PC-3 (cell line): ENCODE data around the gene ZFPL1. TPM values are rescaled to one million over a fixed set of nuclear protein-coding genes. Genes with fewer than 3 reads are reported as not detected.

Source experiments
- ATAC-seq: fragments of 200-7000 bp; cut with Tn5 transposase; 2 replicates; pipeline ENCODE4 v1.9.1; 2020; ENCODE audit warnings: mild to moderate bottlenecking, moderate library complexity
- BruUV-seq: library from RNA; stranded (reverse); fragments of 400-500 nt; replicated peaks from 2 replicates; lab custom pipeline; 2021; lab: Mats Ljungman, UMichigan
- CTCF ChIA-PET: fragments of 300-600 bp; sonication (Branson Sonifier 250); formaldehyde crosslinking; loops from one replicate; lab custom pipeline; 2022; ENCODE audit warnings: antibody characterized with exemption; lab: Charles Lee
- POLR2A ChIA-PET: fragments of 300-600 bp; sonication (Branson Sonifier 250); formaldehyde crosslinking; loops from one replicate; lab custom pipeline; 2022; ENCODE audit warnings: antibody characterized with exemption; ENCODE audit not compliant: unreplicated experiment; lab: Charles Lee
- DNase-seq: peaks from one replicate; pipeline ENCODE4 v3.0.0-alpha.2; 2015
- H2AFZ ChIP-seq: fragments of 300-600 bp; sonication (generic); 2 replicates; pipeline ENCODE4 v1.6.0; 2016; ENCODE audit warnings: antibody characterized with exemption, low read length
- H3F3A ChIP-seq: fragments of 300-600 bp; sonication (generic); one replicate; pipeline ENCODE4 v1.6.0; 2017; ENCODE audit warnings: antibody characterized with exemption, low read length, control low read depth, mild to moderate bottlenecking; ENCODE audit not compliant: unreplicated experiment
- H3K27ac ChIP-seq: fragments of 300-600 bp; sonication (generic); 2 replicates; pipeline ENCODE4 v1.5.1; 2016; ENCODE audit warnings: mild to moderate bottlenecking, low read length
- H3K27me3 ChIP-seq: fragments of 300-600 bp; sonication (generic); 2 replicates; pipeline ENCODE4 v1.6.1; 2016; ENCODE audit warnings: low read length, mixed read lengths
- H3K36me3 ChIP-seq: fragments of 300-600 bp; sonication (generic); 2 replicates; pipeline ENCODE4 v1.6.1; 2016; ENCODE audit warnings: low read depth, mixed run types, low read length, mixed read lengths
- H3K4me1 ChIP-seq: fragments of 300-600 bp; sonication (generic); 2 replicates; pipeline ENCODE4 v1.5.1; 2016; ENCODE audit warnings: low read length; ENCODE audit not compliant: insufficient read depth
- H3K4me2 ChIP-seq: fragments of 300-600 bp; sonication (generic); 2 replicates; pipeline ENCODE4 v1.6.0; 2016; ENCODE audit warnings: low read length
- H3K4me3 ChIP-seq: fragments of 300-600 bp; sonication (generic); 2 replicates; pipeline ENCODE4 v1.5.1; 2016; ENCODE audit warnings: mild to moderate bottlenecking, low read length, mixed read lengths
- H3K79me2 ChIP-seq: fragments of 300-600 bp; sonication (generic); 2 replicates; pipeline ENCODE4 v1.6.1; 2017; ENCODE audit warnings: low read length, mixed read lengths
- H3K9ac ChIP-seq: fragments of 300-600 bp; sonication (generic); 2 replicates; pipeline ENCODE4 v1.6.0; 2016; ENCODE audit warnings: mild to moderate bottlenecking, low read length
- H3K9me2 ChIP-seq: fragments of 300-600 bp; sonication (generic); replicated peaks from 2 replicates; pipeline ENCODE4 v1.6.1; 2016; ENCODE audit warnings: mixed run types, low read length, mixed read lengths
- H3K9me3 ChIP-seq: fragments of 300-600 bp; sonication (generic); 2 replicates; pipeline ENCODE4 v1.6.1; 2016; ENCODE audit warnings: low read length, mixed read lengths
- H4K20me1 ChIP-seq: fragments of 300-600 bp; sonication (generic); 2 replicates; pipeline ENCODE4 v1.6.1; 2016; ENCODE audit warnings: low read length, mixed read lengths
- EZH2 ChIP-seq: fragments of 300-600 bp; sonication (generic); IDR thresholded peaks from one replicate; pipeline ENCODE4 v1.6.1; 2017; ENCODE audit warnings: antibody characterized with exemption, mild to moderate bottlenecking, low read length; ENCODE audit not compliant: unreplicated experiment
- EZH2phosphoT487 ChIP-seq: fragments of 300-600 bp; sonication (generic); IDR thresholded peaks from 2 replicates; pipeline ENCODE4 v1.6.1; 2018; ENCODE audit warnings: mild to moderate bottlenecking, antibody characterized with exemption, low read length, borderline replicate concordance
- intact Hi-C: fragments of 100-400 bp; cut with micrococcal nuclease; formaldehyde crosslinking; loops from 2 replicates; pipeline ENCODE4 v1.9.0; 2023
- total RNA-seq: library from RNA; depleted of rRNA; stranded (reverse); fragments of >200 nt; gene quantifications from 2 replicates; pipeline ENCODE4 v1.2.3, GENCODE V29; 2014
- TF ChIP-seq, protein P1 (sequence below): fragments of 300-600 bp; sonication (generic); conservative IDR thresholded peaks from 2 replicates; pipeline ENCODE4 v1.5.1; 2017; ENCODE audit warnings: antibody characterized with exemption, low read depth, mild to moderate bottlenecking, low read length

ZFPL1 gene
- total RNA-seq, 1 experiment from 2014 or later, result 103 TPM

- Histone ChIP-seq H3K27ac (no peak overlapping the region), H3K9me2 (no peaks in the 10 kb centered on the region), H3K79me2 (peaks cover 23% of the 10 kb centered on the region), H3K4me1 (peaks cover 21% of the 10 kb centered on the region), H3K36me3 (no peaks in the 10 kb centered on the region), H3K9me3 (no peaks in the 10 kb centered on the region), H4K20me1 (no peaks in the 10 kb centered on the region), H2AFZ (peak overlapping the region; percentile 35; the same call in 1 of the 2 replicates), H3K4me3 (peak overlapping the region; percentile 73), H3K4me2 (peak overlapping the region; percentile 97), H3K27me3 (no peaks in the 10 kb centered on the region), H3K9ac (peak overlapping the region; percentile 57), H3F3A (no peaks in the 10 kb centered on the region)
- DNase-seq, result peak; percentile 67
- peak; percentile 47 for ATAC-seq
- intact Hi-C loops, result no loop called here
- BruUV-seq, result no TSS peak
- ChIA-PET CTCF (interaction anchor here (0.7 to 1.1 kb wide), 4 partner anchors 9 to 71 kb away, joined by 3 to 7 read pairs (median 4); partner anchors contain the start of gene SAC3D1), POLR2A (interaction anchor here (0.6 to 1.0 kb wide), 2 partner anchors 23 to 334 kb away, joined by 3 to 4 read pairs; partner anchors contain the start of gene SF1)
- no peak for TF ChIP-seq EZH2
- TF ChIP-seq, protein P1, sequence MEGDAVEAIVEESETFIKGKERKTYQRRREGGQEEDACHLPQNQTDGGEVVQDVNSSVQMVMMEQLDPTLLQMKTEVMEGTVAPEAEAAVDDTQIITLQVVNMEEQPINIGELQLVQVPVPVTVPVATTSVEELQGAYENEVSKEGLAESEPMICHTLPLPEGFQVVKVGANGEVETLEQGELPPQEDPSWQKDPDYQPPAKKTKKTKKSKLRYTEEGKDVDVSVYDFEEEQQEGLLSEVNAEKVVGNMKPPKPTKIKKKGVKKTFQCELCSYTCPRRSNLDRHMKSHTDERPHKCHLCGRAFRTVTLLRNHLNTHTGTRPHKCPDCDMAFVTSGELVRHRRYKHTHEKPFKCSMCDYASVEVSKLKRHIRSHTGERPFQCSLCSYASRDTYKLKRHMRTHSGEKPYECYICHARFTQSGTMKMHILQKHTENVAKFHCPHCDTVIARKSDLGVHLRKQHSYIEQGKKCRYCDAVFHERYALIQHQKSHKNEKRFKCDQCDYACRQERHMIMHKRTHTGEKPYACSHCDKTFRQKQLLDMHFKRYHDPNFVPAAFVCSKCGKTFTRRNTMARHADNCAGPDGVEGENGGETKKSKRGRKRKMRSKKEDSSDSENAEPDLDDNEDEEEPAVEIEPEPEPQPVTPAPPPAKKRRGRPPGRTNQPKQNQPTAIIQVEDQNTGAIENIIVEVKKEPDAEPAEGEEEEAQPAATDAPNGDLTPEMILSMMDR, result peak; percentile 93
These were observed 28.7 kb downstream of the ZFPL1 start for GRCh38 chr11:65112546-65113360.

GRCh38 chr11:65113361-65113756 lies 29.3 kb downstream of the ZFPL1 start:
- ATAC-seq, result no peak
- ChIA-PET CTCF (interaction anchor here (0.8 to 1.1 kb wide), 3 partner anchors 9 to 72 kb away, joined by 3 to 7 read pairs (median 4); partner anchors contain the start of gene SAC3D1), POLR2A (interaction anchor here (0.6 kb wide), 2 partner anchors 107 to 116 kb away, joined by 6 to 7 read pairs; no protein-coding TSS in a partner anchor)
- Histone ChIP-seq H3K4me3 (peak overlapping the region; percentile 73), H3K9me2 (no peaks in the 10 kb centered on the region), H3K79me2 (peaks cover 23% of the 10 kb centered on the region), H2AFZ (0 out of 2 replicates have a peak overlapping the region, but pooled peaks have one; percentile 35), H3K4me2 (peak overlapping the region; percentile 97), H3K36me3 (no peaks in the 10 kb centered on the region), H3K27ac (no peak overlapping the region), H3K9me3 (no peaks in the 10 kb centered on the region), H3K27me3 (no peaks in the 10 kb centered on the region), H3K9ac (no peak overlapping the region), H3F3A (peaks cover 4% of the 10 kb centered on the region), H3K4me1 (peaks cover 21% of the 10 kb centered on the region), H4K20me1 (no peaks in the 10 kb centered on the region)
- BruUV-seq, result no TSS peak
- TF ChIP-seq, protein P1, result no peak
- no peak for TF ChIP-seq EZH2
- TF ChIP-seq EZH2phosphoT487, result no peak
- peak; percentile 39 for DNase-seq
- intact Hi-C loops, result no loop called here
